SK-N-MC (cell line): ENCODE data around the gene C10orf67.

Experiments
- EZH2 ChIP-seq: fragments of 200-600 bp; sonication (generic); IDR thresholded peaks from one replicate; pipeline ENCODE4 v1.6.1; 2017; ENCODE audit warnings: antibody characterized with exemption
- POLR2AphosphoS5 ChIP-seq: IDR thresholded peaks from 2 replicates; pipeline ENCODE4 v1.6.1; 2012; ENCODE audit warnings: mild to moderate bottlenecking, low read depth, low read length, borderline replicate concordance

DNA sequence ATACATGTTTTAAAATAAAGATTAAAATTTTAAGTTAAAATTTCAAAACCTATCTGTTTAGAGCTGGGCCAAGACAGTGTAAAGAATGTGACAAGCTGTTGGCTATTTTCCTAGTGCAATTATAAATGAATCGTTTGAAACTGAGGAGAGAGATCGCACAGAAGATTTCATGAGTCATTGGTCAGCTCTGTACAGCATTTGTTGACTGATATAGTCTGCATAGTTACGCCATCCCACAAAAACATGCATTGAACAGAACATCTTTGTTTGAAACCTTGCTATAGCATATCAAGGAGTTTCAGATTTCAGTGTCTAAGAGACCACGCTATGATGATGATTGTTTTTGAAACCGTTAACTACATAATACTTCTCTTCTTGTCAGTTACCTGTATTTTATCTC, 1.3 kb upstream of the C10orf67 start:
- TF ChIP-seq POLR2AphosphoS5, result no peak
- no peak for TF ChIP-seq EZH2
